Skeletal muscle cell (primary cell): ENCODE measurements around the gene GLYATL3.
A peak's percentile ranks its signal among the peaks of the same experiment; 100 is the strongest.

ENCODE experiments used
- DNase-seq: peaks from one replicate; pipeline ENCODE4 v3.0.0-alpha.2; 2010; ENCODE audit warnings: low read depth
- H3K4me3 ChIP-seq: 2 replicates; pipeline ENCODE4 v1.5.1; 2011; ENCODE audit warnings: low read depth, mild to moderate bottlenecking, control low read depth, low read length, moderate library complexity

GLYATL3 gene

GRCh38 chr6:49541936-49542335 is 42.2 kb downstream of the GLYATL3 start:
- H3K4me3 ChIP-seq: no peak overlapping the region
- DNase-seq: no peak

- no peak for DNase-seq
- no peak overlapping the region for H3K4me3 ChIP-seq
Observed at GRCh38 chr6:49543087-49543858, 43.5 kb downstream of the GLYATL3 start.

- no peak for DNase-seq
- no peak overlapping the region for H3K4me3 ChIP-seq
Observed at GRCh38 chr6:49546331-49546730, 46.6 kb downstream of the GLYATL3 start.

GRCh38 chr6:49548613-49549304 is 49.0 kb downstream of the GLYATL3 start:
- no peak for DNase-seq
- no peak overlapping the region for H3K4me3 ChIP-seq

- peak overlapping the region; percentile 42 for H3K4me3 ChIP-seq
- no peak for DNase-seq
Observed at GRCh38 chr6:49549691-49550491, 50.2 kb downstream of the GLYATL3 start.

- H3K4me3 ChIP-seq: peak within 1 kb of the TSS; percentile 42
- DNase-seq: no peak
Observed at GRCh38 chr6:49550492-49551077, 50.9 kb downstream of the GLYATL3 start, which contains the start of gene C6orf141. TSS of gene C6orf141 (plus strand) at chr6:49550668. CDS start at chr6:49550793, 125 bp downstream.

- no peak for DNase-seq
Observed at GRCh38 chr6:49551078-49551865, 51.5 kb downstream of the GLYATL3 start.

GRCh38 chr6:49551866-49552129 is 52.1 kb downstream of the GLYATL3 start:
- no peak for DNase-seq
- peak overlapping the region; percentile 42 for H3K4me3 ChIP-seq

More at GRCh38 chr6:49551078-49551865, 51.5 kb downstream of the GLYATL3 start:
- peak overlapping the region; percentile 42 for H3K4me3 ChIP-seq

GRCh38 chr6:49552596-49552995 is 52.9 kb downstream of the GLYATL3 start:
- H3K4me3 ChIP-seq: no peak overlapping the region
- DNase-seq: no peak

GRCh38 chr6:49553384-49553783 is 53.7 kb downstream of the GLYATL3 start:
- DNase-seq: no peak
- H3K4me3 ChIP-seq: no peak overlapping the region

GRCh38 chr6:49555951-49556350 is 56.2 kb downstream of the GLYATL3 start:
- H3K4me3 ChIP-seq: no peak overlapping the region
- no peak for DNase-seq

GRCh38 chr6:49556429-49556837 is 56.7 kb downstream of the GLYATL3 start:
- DNase-seq: no peak
- H3K4me3 ChIP-seq: no peak overlapping the region

- no peak for DNase-seq
- H3K4me3 ChIP-seq: no peak overlapping the region
Observed at GRCh38 chr6:49557177-49557576, 57.5 kb downstream of the GLYATL3 start.

GRCh38 chr6:49558238-49558637 is 58.5 kb downstream of the GLYATL3 start:
- no peak for DNase-seq

GRCh38 chr6:49563006-49563886 is 63.5 kb downstream of the GLYATL3 start:
- no peak for DNase-seq
- H3K4me3 ChIP-seq: no peak overlapping the region

More at GRCh38 chr6:49558238-49558637, 58.5 kb downstream of the GLYATL3 start:
- H3K4me3 ChIP-seq: no peak overlapping the region

GRCh38 chr6:49564552-49564951 is 64.8 kb downstream of the GLYATL3 start:
- no peak overlapping the region for H3K4me3 ChIP-seq
- no peak for DNase-seq

GRCh38 chr6:49565261-49565660 is 65.5 kb downstream of the GLYATL3 start:
- no peak for DNase-seq
- H3K4me3 ChIP-seq: no peak overlapping the region

- no peak overlapping the region for H3K4me3 ChIP-seq
- no peak for DNase-seq
Observed at GRCh38 chr6:49565855-49566254, 66.1 kb downstream of the GLYATL3 start.
